ENCODE data around the gene SAMD3.
"Not testable (repeated sequence)": the region's sequence is repeated elsewhere in the genome, so short reads cannot be mapped to it uniquely, and the experiment has no call there.

SAMD3 gene

DNA sequence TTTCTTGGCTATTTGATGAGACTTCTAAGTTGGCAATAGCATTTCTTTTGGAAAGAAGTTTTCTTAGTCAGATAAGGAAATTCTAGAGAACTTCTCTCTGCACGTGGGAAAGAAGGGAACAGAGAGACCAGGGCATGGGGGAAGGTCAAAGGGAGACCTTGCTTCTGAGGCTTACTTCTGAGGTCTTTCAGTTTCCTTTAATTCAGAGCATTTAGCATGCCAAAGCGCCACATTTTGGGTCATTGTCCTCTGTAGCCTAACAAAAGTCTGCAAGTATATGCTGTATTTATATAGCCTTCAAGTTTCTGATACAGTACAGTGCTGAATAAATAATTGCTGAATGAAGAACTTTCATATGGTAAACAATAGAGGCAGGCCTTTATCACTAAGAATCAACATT is 95.6 kb downstream of the SAMD3 start:
- DNase-seq = no peak

DNA sequence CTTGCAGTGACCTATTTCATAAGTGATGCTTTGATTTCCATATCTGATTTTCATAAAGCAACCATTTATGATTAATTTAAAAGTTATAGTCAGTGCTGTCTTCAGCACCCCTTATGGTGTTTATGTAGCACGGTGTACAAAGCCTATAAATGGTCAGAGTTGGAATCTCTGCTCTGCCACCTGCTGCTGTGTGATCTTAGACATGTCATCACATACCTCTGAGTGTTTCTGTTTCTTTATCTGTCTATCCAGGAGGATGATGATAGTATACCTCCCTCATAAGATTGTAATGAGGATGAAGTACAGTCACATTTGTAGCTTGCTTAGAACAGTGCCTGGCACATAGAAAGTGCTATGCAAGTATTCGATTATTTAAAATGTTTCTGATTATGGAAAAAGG is 100.5 kb downstream of the SAMD3 start:
- no peak for DNase-seq

DNA sequence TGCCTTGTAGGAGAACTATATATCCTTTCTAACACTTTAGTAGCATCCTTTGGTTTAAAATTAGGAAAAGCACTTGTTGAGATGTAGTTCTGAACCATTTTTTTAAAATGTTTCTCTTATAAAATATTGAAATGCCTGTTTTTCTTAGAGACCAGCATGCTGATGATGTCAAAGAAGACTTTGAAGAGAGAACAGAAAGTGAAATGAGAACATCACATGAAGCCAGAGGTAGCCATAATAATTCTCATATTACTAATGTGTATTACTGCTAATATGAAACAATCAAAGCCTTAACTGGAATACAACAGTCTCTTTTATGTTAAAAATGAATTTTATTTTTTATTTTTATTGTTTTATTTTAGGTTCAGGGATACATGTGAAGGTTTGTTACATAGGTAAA is 102.0 kb downstream of the SAMD3 start:
- no peak for DNase-seq

- no peak for DNase-seq
These were observed 103.5 kb downstream of the SAMD3 start for GRCh38 chr6:130119211-130119610.

GRCh38 chr6:130118236-130118635 is 104.5 kb downstream of the SAMD3 start:
- DNase-seq = no peak

GRCh38 chr6:130117187-130117701 is 105.5 kb downstream of the SAMD3 start:
- DNase-seq = not testable (repeated sequence)

GRCh38 chr6:130116273-130116672 is 106.5 kb downstream of the SAMD3 start:
- DNase-seq = no peak

DNA sequence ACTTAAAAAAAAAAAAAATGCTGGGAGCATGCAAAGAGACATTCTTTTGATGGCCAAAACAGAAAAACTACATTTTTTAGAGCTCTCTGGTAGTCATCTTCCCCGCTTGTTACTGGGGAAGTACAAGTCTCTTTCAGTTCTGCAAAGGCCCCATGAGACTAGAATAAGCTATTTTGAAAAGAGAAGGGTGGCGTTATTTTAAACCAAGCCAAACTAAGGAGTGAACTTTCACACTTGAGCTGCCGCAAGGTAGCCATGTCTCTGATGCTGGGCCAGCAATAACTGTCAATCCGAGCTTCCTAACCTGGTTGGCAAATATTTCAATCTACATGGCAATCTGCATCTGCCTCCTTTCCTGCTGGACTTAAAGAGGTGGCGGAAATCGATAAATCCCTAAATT is 107.7 kb downstream of the SAMD3 start:
- DNase-seq = no peak

DNA sequence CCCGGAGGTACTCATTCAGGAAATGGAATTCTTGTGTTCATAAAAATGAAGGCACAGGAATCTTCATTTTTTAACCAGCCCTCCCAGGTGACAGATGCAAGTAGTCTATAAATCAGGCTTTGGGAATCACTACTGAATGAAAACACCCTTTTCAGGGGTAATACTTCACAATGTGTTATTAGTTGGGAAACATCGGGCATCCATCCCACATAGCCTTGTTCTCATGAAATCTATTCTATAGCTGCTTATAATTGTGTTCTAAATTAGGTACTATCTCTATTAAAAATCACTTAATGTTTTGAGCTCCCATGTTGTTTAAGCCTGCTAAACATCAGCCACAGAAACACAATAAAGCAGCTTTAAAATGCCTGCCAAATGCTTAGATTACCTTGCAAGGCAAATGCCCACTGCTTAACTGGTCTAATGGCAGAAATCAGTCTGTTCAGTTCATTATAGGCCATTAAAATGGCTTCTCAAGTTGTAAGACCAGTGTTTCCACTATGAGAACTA is 109.5 kb downstream of the SAMD3 start:
- no peak for DNase-seq

- no peak for DNase-seq
These were observed 111.7 kb downstream of the SAMD3 start for GRCh38 chr6:130111031-130111430.

- DNase-seq = no peak
These were observed 115.0 kb downstream of the SAMD3 start for GRCh38 chr6:130107710-130108109.

- DNase-seq = no peak
These were observed 116.6 kb downstream of the SAMD3 start for GRCh38 chr6:130105996-130106704.

DNA sequence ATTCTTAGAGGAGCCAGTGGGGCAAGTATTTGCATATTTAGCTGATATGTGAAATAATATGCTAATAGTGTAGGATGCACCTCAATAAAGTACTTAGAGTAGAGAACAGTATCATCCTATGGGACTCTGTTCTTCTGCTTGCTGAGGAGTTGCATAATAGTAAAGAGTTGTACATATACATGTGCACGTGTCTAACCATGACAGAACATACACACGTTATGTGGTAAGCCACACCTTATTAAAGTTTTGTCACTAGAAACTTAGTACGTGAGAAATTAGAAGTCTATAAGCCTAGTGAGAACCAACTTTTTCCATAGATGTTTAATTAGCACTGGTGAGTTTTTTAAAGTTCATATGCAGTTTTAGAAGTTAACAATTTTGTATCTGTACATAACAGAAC is 123.6 kb downstream of the SAMD3 start:
- no peak for DNase-seq

GRCh38 chr6:130098317-130098716 is 124.4 kb downstream of the SAMD3 start:
- DNase-seq = peak; percentile 6 to 68 (median 48)
